NCI-H2107 treated with DMSO at 0.1 percent for 48 hours (cell line): ENCODE measurements around the gene PDZD2.

Experiments used
- DNase-seq: peaks from one replicate; lab custom pipeline; 2025; ENCODE audit not compliant: unreplicated experiment; lab: John Stamatoyannopoulos, UW

The PDZD2 gene

GRCh38 chr5:32126691-32127090, 487.8 kb downstream of the PDZD2 start:
- DNase-seq, result no peak

DNA sequence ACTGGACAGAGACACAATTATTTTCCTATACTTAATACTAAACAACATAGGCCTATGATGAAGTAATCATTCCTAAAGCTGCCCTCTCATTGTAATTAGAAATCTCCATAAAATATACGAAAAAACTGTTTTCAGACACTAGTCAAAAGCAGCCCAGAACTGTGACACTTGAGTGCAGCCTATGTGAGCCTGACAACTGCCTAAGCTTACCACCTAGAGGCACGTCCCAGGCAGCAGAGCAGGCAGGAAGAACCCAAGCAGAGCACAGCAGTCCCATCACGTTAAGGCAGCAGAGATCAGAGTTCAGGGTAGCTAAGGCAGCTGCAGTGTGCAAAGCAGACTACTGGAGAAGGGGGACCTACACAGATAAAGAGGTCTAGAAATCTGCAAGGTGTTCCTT, 488.8 kb downstream of the PDZD2 start:
- DNase-seq, result no peak

DNA sequence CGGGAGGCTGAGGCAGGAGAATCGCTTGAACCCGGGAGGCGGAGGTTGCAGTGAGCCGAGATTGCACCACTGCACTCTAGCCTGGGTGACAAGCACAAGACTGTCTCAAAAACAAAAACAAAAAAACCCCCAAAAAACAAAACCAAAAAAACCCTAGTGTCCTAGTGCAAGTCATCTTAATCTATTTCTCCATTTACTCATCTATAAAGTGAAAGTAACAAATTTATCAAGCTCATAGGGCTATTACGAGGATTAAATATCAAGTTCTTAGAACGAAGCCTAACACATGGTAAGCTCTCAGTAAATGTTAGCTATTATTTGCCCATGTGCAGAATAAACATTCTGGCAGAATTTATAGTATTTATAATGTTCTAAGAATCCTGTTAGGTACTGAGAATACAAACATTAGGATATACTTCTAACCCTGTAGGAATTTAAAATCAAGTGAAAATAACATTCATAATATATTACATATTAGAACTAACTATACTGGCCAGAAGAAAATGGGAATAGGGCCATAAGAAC, 490.2 kb downstream of the PDZD2 start:
- DNase-seq, result no peak

GRCh38 chr5:32130865-32131264, 491.9 kb downstream of the PDZD2 start:
- no peak for DNase-seq

DNA sequence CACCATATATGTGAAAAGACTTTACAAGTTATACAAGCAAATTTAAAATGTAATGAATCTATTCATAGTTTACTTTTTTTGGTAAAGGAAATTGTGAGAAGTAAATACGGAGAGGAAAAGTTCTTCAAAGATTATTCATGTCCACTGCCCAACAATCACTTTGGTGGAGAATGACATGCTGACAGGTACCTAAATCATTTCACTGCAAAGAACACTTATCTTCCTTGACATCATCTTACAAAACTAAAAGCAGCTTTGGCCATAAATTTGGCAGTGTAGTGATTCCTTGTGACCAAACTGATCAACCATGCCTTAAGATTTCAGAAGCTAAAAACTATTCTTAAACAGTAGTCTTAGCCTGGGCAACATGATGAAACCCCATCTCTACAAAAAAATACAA, 492.7 kb downstream of the PDZD2 start:
- DNase-seq, result no peak

- no peak for DNase-seq
These were observed 493.8 kb downstream of the PDZD2 start for GRCh38 chr5:32132757-32133156.

GRCh38 chr5:32135086-32135485, 496.2 kb downstream of the PDZD2 start:
- no peak for DNase-seq

DNA sequence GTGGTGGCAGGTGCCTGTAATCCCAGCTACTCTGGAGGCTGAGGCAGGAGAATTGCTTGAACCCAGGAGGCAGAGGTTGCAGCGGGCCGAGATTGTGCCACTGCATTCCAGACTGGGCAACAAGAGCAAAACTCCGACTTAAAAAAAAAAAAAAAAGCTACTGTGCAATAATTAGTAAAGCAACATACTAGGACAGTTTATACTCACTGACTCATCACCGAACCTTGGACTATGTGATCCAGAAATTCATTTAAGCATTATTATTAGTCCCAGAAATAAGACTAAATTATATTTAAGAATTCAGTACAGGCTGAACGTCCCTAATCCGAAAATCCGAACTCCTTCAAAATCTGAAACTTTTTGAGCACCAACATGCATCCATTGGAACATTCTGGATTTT, 497.4 kb downstream of the PDZD2 start:
- no peak for DNase-seq

DNA sequence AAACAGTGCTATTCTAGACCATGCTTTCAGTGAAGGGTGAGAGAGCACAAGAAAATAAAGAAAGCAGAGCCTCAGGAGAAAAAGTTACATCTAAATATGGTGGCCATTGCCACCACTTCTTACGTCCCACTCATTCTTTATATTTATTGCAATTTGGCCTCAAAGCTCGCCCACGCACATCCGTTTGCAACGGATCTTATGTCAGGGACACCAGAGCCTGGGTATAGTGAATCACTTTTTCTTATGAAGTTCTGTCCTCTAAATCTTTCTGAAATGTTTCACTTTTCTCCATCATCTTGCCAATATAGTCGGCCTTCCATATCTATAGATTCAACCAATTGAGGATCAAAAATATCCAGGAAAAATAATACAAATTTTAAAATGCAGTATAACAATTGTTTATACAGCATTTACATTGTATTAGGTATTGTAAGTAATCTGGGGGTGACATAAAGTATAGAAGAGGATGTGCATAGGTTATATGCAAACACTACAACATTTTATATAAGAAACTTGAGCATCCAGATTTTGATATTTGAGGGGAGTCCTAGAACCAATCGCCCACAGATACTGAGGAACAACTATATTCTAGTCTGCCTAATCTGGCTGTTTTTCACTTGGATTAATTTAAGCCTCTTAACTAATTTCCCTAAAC, 500.0 kb downstream of the PDZD2 start:
- DNase-seq, result no peak

DNA sequence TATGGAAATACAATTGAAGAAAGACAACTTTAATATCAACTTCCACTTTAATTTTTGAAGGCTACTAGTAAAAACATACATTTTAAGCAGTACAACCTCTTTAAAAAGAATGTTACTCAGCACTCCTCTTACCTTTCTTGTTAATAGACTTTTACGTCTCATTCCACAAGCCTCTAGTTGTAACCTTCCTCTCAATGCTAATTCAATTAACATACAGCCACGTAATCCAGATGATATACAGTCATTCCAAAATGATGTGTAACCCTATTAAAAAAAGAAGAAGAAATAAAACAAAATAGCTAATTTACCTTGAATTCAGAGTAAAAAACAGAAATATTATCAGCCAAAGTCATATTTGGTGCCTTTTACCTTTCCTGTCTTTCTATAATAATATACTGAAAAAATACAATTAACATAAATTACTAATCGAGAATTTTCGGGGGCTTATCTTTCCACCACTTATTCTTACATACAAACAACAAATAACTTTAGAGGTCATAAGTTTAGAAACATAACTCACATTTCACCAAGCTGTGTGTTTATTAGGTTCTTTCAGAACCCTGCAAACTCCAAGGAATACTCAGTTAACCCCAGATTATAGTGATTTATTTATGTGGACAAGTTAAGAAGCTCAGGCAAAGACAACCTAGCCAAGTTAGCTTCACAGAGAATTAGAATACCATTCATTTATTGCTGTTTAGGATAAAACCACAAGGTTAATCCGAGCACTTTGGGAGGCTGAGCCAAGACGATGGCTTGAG, 504.9 kb downstream of the PDZD2 start:
- DNase-seq, result no peak

- no peak for DNase-seq
These were observed 505.7 kb downstream of the PDZD2 start for GRCh38 chr5:32144378-32145207.

GRCh38 chr5:32145378-32145777, 506.4 kb downstream of the PDZD2 start:
- DNase-seq, result no peak

GRCh38 chr5:32147236-32147635, 508.3 kb downstream of the PDZD2 start:
- no peak for DNase-seq

DNA sequence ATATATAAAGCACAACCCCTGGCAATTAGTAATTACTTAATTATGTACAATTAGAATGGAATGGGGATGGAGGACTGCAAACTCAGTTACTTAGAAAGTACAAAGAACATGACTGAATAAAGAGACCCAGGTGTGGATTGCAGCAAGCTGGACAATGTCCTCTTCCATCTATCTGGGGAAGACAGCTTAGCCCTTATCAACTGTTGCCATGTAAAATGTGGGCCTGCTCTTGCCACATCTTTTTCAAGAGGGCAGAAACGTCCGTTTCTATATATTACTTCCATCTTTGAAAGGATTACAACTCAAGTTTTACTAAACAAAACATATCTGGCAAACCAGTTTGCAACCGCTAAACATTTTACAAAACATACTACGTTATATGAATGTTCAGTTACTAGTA, 509.0 kb downstream of the PDZD2 start:
- no peak for DNase-seq

DNA sequence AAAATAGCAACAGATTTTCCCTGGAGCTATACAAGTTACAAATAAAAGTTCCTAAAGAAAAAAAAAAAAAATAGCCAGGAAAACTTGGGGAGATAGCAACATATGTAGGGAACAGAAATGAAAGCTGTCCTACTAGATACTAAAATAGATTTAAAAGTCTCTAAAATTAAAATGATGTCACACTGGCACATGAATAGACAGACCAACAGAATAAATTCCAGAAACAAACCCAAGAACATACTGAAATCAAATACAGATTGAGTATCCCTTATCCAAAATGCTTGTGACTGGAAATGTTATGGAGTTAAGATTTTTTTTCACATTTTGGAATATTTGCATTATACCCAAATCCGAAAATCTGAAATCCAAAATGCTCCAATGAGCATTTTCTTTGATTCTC, 511.4 kb downstream of the PDZD2 start:
- no peak for DNase-seq

DNA sequence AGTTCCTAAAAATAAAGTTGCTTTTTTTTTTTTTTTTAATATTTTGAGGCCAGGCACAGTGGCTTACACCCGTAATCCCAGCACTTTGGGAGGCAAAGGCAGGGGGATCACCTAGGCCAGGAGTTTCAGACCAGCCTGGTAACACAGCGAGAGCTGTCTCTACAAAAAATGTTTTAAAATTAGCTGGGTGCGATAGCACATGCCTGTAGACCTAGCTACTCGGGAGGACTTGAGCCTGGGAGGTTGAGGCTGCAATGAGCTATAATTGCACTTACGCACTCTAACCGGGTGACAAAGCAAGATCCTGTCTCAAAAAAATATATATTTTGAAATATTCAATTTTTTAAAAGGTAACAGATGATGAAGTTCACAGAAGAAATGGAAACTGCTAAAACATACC, 512.3 kb downstream of the PDZD2 start:
- DNase-seq, result no peak

- DNase-seq, result no peak
These were observed 514.8 kb downstream of the PDZD2 start for GRCh38 chr5:32153723-32154122.

DNA sequence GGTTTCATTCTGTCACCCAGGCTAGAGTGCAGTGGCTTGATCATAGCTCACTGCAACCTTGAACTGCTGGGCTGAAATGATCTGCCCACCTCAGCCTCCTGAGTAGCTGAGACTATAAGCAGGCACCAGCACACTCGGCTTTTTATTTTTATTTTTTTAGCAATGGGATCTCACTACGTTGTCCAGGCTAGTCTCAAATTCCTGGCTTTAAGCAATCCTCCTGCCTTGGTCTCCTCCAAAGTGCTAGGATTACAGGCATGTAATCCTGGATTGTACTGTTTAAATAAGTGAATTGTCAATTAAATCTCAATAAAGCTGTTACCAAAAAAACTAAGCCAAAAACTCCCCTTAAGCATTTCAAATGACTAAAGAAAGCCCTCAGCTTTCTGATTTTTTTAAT, 516.3 kb downstream of the PDZD2 start:
- no peak for DNase-seq

DNA sequence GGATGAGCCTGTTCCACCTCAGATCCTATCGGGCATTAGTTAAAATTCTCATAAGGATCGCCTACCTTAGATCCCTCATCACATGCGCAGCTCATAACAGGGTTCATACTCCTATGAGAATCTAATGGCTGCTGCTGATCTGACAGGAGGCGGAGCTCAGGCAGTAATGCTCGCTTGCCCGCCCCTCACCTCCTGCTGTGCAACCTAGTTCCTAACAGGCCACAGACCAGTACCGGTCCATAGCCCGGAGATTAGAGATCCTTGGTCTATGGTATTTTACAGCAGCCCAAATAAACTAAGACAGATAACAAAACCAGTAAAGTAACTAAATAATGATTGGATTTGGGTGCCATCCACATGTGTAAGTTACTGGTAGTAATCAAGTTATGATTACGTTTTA, 517.7 kb downstream of the PDZD2 start:
- DNase-seq, result no peak

GRCh38 chr5:32157078-32157477, 518.1 kb downstream of the PDZD2 start:
- DNase-seq, result no peak

DNA sequence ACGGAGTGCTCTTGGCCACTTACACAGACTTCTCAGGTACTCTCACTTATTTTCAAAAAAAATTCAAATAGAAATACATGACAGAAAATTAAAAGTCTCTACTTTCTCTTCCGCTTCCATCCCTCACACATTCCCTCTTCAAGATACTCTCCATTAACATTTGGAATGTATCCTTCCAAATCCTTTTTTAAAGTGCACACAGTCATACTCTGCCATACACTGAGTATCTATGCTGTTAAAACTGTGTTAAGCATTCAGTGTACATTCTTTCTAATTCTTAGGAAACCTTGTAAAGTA, 519.7 kb downstream of the PDZD2 start:
- no peak for DNase-seq
